Measurements from ENCODE around the gene ART1. TPM values are rescaled to one million over a fixed set of nuclear protein-coding genes. Genes with fewer than 3 reads are reported as not detected.

Gene ART1
- total RNA-seq, 4 donors from 2014 or later = not detected

DNA sequence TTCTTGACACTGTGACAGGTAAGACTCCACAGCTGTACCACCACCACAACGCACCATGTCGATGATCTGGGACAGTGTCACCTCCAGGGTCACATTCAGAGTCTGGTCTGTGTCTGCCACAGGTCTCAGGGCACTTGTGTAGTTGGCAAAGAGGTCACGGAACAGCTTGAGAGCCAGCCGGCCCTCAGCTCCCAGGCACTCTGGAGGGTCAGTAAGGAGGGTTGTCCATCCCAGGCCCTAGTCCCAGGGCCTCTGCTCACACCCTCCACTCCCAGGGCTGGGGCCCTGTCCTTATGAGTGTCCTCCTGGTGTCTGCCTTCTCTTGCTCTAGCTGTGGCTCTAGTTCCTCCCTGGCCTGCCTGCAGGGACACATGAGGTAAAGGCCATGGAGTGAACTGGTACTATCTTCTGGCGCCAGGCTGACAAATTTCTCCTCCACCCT is 24.8 kb downstream of the ART1 start:
- no peak overlapping the region for H3K27ac ChIP-seq
- no peaks in the 10 kb centered on the region for H3K27me3 ChIP-seq
- TF ChIP-seq POLR2A (IDR thresholded peaks at IDR 0.05) (no peak), EP300 (IDR thresholded peaks at IDR 0.05) (no peak)
- H3K36me3 ChIP-seq = peaks cover 0 to 97% of the 10 kb centered on the region in 2 donors
- peaks cover 0 to 4% (median 0%) of the 10 kb centered on the region in 3 donors for H3K9me3 ChIP-seq
- no peak overlapping the region for H3K4me3 ChIP-seq
- no peak for ATAC-seq
- no peaks in the 10 kb centered on the region for H3K4me1 ChIP-seq
- WGBS, 2 donors (ENCODE audit: low coverage in 1 of 2) = 91 to 100% methylated on average over 2 of the region's 5 CpGs

- Histone ChIP-seq H3K4me1 (no peaks in the 10 kb centered on the region), H3K27me3 (no peaks in the 10 kb centered on the region), H3K27ac (no peak within 1 kb of the TSS), H3K36me3 (peaks cover 4 to 99% of the 10 kb centered on the region in 2 donors), H3K4me3 (no peak within 1 kb of the TSS), H3K9me3 (peaks cover 0 to 4% (median 0%) of the 10 kb centered on the region in 3 donors)
- ATAC-seq = no peak
- WGBS, 2 donors (ENCODE audit: low coverage in 1 of 2) = 70 to 72% methylated on average over 5 of the region's 9 CpGs
- TF ChIP-seq, protein P1, sequence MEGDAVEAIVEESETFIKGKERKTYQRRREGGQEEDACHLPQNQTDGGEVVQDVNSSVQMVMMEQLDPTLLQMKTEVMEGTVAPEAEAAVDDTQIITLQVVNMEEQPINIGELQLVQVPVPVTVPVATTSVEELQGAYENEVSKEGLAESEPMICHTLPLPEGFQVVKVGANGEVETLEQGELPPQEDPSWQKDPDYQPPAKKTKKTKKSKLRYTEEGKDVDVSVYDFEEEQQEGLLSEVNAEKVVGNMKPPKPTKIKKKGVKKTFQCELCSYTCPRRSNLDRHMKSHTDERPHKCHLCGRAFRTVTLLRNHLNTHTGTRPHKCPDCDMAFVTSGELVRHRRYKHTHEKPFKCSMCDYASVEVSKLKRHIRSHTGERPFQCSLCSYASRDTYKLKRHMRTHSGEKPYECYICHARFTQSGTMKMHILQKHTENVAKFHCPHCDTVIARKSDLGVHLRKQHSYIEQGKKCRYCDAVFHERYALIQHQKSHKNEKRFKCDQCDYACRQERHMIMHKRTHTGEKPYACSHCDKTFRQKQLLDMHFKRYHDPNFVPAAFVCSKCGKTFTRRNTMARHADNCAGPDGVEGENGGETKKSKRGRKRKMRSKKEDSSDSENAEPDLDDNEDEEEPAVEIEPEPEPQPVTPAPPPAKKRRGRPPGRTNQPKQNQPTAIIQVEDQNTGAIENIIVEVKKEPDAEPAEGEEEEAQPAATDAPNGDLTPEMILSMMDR (IDR thresholded peaks at IDR 0.05) = no peak
- TF ChIP-seq POLR2A (IDR thresholded peaks at IDR 0.05) (no peak), EP300 (IDR thresholded peaks at IDR 0.05) (no peak), POLR2AphosphoS5 (IDR thresholded peaks at IDR 0.05) (no peak)
Observed at GRCh38 chr11:3671334-3672254, 26.7 kb downstream of the ART1 start, which contains the start of gene CHRNA10. Gene CHRNA10 (minus strand): TSS chr11:3671384. CDS start chr11:3671312, 72 bp downstream.

- H3K36me3 ChIP-seq = peaks cover 4 to 99% of the 10 kb centered on the region in 2 donors
- H3K27ac ChIP-seq = no peak overlapping the region
- no peak overlapping the region for H3K4me3 ChIP-seq
- H3K9me3 ChIP-seq = peaks cover 0 to under 1% (median 0%) of the 10 kb centered on the region in 3 donors
- TF ChIP-seq POLR2AphosphoS5 (IDR thresholded peaks at IDR 0.05) (no peak), EP300 (IDR thresholded peaks at IDR 0.05) (no peak), POLR2A (IDR thresholded peaks at IDR 0.05) (no peak)
- TF ChIP-seq, protein P1 (IDR thresholded peaks at IDR 0.05) = no peak
- WGBS, 2 donors (ENCODE audit: low coverage in 1 of 2) = 80 to 100% methylated on average over 1 of the region's 1 CpG
- no peaks in the 10 kb centered on the region for H3K4me1 ChIP-seq
- no peaks in the 10 kb centered on the region for H3K27me3 ChIP-seq
- ATAC-seq = no peak
Observed at GRCh38 chr11:3674189-3674588, 29.3 kb downstream of the ART1 start.

GRCh38 chr11:3675971-3676370 is 31.0 kb downstream of the ART1 start:
- 91 to 96% methylated on average over 4 to 9 of the region's 11 CpGs for whole genome bisulfite sequencing, 2 donors (ENCODE audit: low coverage in 1 of 2)
- Histone ChIP-seq H3K4me1 (no peaks in the 10 kb centered on the region), H3K36me3 (peaks cover 4 to 100% of the 10 kb centered on the region in 2 donors)

DNA sequence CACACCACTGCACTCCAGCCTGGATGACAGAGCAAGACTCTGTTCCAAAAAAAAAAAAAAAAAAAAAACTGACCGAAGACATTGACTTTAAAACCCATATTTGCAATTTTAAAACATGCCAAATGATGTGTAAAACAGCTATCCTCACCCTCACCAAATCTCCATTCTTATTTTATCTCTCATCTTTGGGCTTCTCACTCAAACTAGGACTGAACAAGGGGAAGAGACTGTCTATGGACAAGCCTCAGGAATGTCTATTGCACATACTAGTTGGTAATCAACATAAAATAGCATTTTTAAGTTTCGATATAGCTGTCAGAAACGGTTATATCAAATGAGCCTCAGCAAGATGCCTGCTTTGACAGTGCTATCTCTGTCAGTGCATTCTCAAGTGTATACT is 34.1 kb downstream of the ART1 start:
- Histone ChIP-seq H3K36me3 (peaks cover 7 to 100% of the 10 kb centered on the region in 2 donors), H3K9me3 (no peaks in the 10 kb centered on the region), H3K27ac (no peak overlapping the region), H3K4me3 (no peak overlapping the region), H3K27me3 (no peaks in the 10 kb centered on the region), H3K4me1 (peaks cover 0 to 3% (median 0%) of the 10 kb centered on the region in 3 donors)
- no peak for TF ChIP-seq POLR2AphosphoS5 (IDR thresholded peaks at IDR 0.05)
- no peak for TF ChIP-seq POLR2A (IDR thresholded peaks at IDR 0.05)
- no peak for TF ChIP-seq EP300 (IDR thresholded peaks at IDR 0.05)
- TF ChIP-seq, protein P1 (IDR thresholded peaks at IDR 0.05) = no peak
- 98 to 100% methylated on average over 2 to 3 of the region's 3 CpGs for WGBS, 2 donors (ENCODE audit: low coverage in 1 of 2)
- ATAC-seq = no peak

More at GRCh38 chr11:3675971-3676370, 31.0 kb downstream of the ART1 start:
- TF ChIP-seq, protein P1 (IDR thresholded peaks at IDR 0.05) = no peak
- no peak for TF ChIP-seq EP300 (IDR thresholded peaks at IDR 0.05)
- TF ChIP-seq POLR2A (IDR thresholded peaks at IDR 0.05) = no peak
- no peak for TF ChIP-seq POLR2AphosphoS5 (IDR thresholded peaks at IDR 0.05)
- no peak overlapping the region for H3K27ac ChIP-seq
- no peak overlapping the region for H3K4me3 ChIP-seq
- H3K27me3 ChIP-seq = no peaks in the 10 kb centered on the region
- ATAC-seq = no peak
- H3K9me3 ChIP-seq = no peaks in the 10 kb centered on the region
